ENCODE results near the gene PRKG2. TPM values are rescaled to one million over a fixed set of nuclear protein-coding genes. Genes with fewer than 3 reads are reported as not detected.

PRKG2 gene
- 60.0 TPM for polyA plus RNA-seq (2013)

- POLR2A ChIA-PET = interaction anchor here (0.5 kb wide), 1 partner anchor 464 kb away, joined by 3 read pairs; no protein-coding TSS in a partner anchor
- peak within 1 kb of the TSS; percentile 59 to 96 (median 88) for H3K4me3 ChIP-seq (ENCODE audit: control insufficient read depth in 1 of 7, extremely low read depth in 1 of 7, insufficient read depth in 4 of 7, low read depth in 2 of 7, low read length in 6 of 7)
- H3K9me3 ChIP-seq (ENCODE audit: control extremely low read depth in 1 of 5, control insufficient read depth in 4 of 5, insufficient read depth in 2 of 5, low read depth in 1 of 5, low read length in 4 of 5) = peaks cover 0 to 6% (median 2%) of the 10 kb centered on the region in 5 experiments
- H3K27ac ChIP-seq (ENCODE audit: insufficient read depth in 1 of 2, low read depth in 1 of 2, low read length in 2 of 2, poor library complexity in 1 of 2, severe bottlenecking in 2 of 2) = peak within 1 kb of the TSS; percentile 72 to 85
- H3K27me3 ChIP-seq (replicated peaks in 2 of 5; ENCODE audit: control insufficient read depth in 4 of 5, insufficient read depth in 5 of 5, low read length in 4 of 5) = peaks cover 0 to 10% (median 0%) of the 10 kb centered on the region in 5 experiments
- under 1% methylated on average over 44 of the region's 75 CpGs for WGBS (ENCODE audit: insufficient coverage)
- CTCF ChIA-PET = interaction anchor here (0.7 to 6.9 kb wide), 19 partner anchors 10 to 149 kb away, joined by 3 to 48 read pairs (median 6); no protein-coding TSS in a partner anchor
- no peaks in the 10 kb centered on the region for H3K36me3 ChIP-seq (ENCODE audit: control insufficient read depth in 4 of 4, insufficient read depth in 4 of 4, low read length in 3 of 4)
- DNase-seq = peak; percentile 83 to 92 (median 85)
- H3K4me1 ChIP-seq (ENCODE audit: control extremely low read depth in 1 of 4, control insufficient read depth in 4 of 4, insufficient read depth in 4 of 4, low read length in 3 of 4) = peaks cover 2 to 51% (median 14%) of the 10 kb centered on the region in 4 experiments
Measured at GRCh38 chr4:81214881-81215868, at the start of gene PRKG2. Gene PRKG2 (minus strand): TSS chr4:81215222. CDS start chr4:81205047, 10,175 bp downstream.

- Histone ChIP-seq H3K4me1 (ENCODE audit: control extremely low read depth in 1 of 4, control insufficient read depth in 4 of 4, insufficient read depth in 4 of 4, low read length in 3 of 4) (peaks cover 0 to 47% (median 22%) of the 10 kb centered on the region in 4 experiments), H3K27me3 (replicated peaks in 2 of 5; ENCODE audit: control insufficient read depth in 4 of 5, insufficient read depth in 5 of 5, low read length in 4 of 5) (no peaks in the 10 kb centered on the region), H3K9me3 (ENCODE audit: control extremely low read depth in 1 of 5, control insufficient read depth in 4 of 5, insufficient read depth in 2 of 5, low read depth in 1 of 5, low read length in 4 of 5) (peaks cover 0 to 2% (median 0%) of the 10 kb centered on the region in 5 experiments), H3K36me3 (ENCODE audit: control insufficient read depth in 4 of 4, insufficient read depth in 4 of 4, low read length in 3 of 4) (no peaks in the 10 kb centered on the region), H3K27ac (ENCODE audit: insufficient read depth in 1 of 2, low read depth in 1 of 2, low read length in 2 of 2, poor library complexity in 1 of 2, severe bottlenecking in 2 of 2) (peak overlapping the region; percentile 22 to 56), H3K4me3 (ENCODE audit: control insufficient read depth in 1 of 7, extremely low read depth in 1 of 7, insufficient read depth in 4 of 7, low read depth in 2 of 7, low read length in 6 of 7) (no peak overlapping the region)
- 38% methylated on average over 3 of the region's 10 CpGs for WGBS (ENCODE audit: insufficient coverage)
- peak; percentile 51 to 75 (median 54) for DNase-seq
- CTCF ChIA-PET = interaction anchor here (1.0 to 7.7 kb wide), 6 partner anchors 9 to 108 kb away, joined by 3 to 48 read pairs (median 4); partner anchors contain the start of gene PRKG2
- POLR2A ChIA-PET = no interaction called here
Measured at GRCh38 chr4:81260443-81261101, 45.5 kb upstream of the PRKG2 start.

GRCh38 chr4:81258841-81259550 lies 44.0 kb upstream of the PRKG2 start:
- DNase-seq = no peak
- no peaks in the 10 kb centered on the region for H3K36me3 ChIP-seq (ENCODE audit: control insufficient read depth in 4 of 4, insufficient read depth in 4 of 4, low read length in 3 of 4)
- POLR2A ChIA-PET = no interaction called here
- CTCF ChIA-PET = interaction anchor here (0.8 to 7.7 kb wide), 3 partner anchors 9 to 93 kb away, joined by 3 to 48 read pairs (median 4); partner anchors contain the start of gene PRKG2
- H3K27ac ChIP-seq (ENCODE audit: insufficient read depth in 1 of 2, low read depth in 1 of 2, low read length in 2 of 2, poor library complexity in 1 of 2, severe bottlenecking in 2 of 2) = peak overlapping the region; percentile 65 to 77
- H3K9me3 ChIP-seq (ENCODE audit: control extremely low read depth in 1 of 5, control insufficient read depth in 4 of 5, insufficient read depth in 2 of 5, low read depth in 1 of 5, low read length in 4 of 5) = peaks cover 0 to 2% (median 0%) of the 10 kb centered on the region in 5 experiments
- H3K4me3 ChIP-seq (ENCODE audit: control insufficient read depth in 1 of 7, extremely low read depth in 1 of 7, insufficient read depth in 4 of 7, low read depth in 2 of 7, low read length in 6 of 7) = peak overlapping the region in 1 of 7 experiments; percentile 20
- H3K4me1 ChIP-seq (ENCODE audit: control extremely low read depth in 1 of 4, control insufficient read depth in 4 of 4, insufficient read depth in 4 of 4, low read length in 3 of 4) = peaks cover 0 to 48% (median 22%) of the 10 kb centered on the region in 4 experiments
- no peaks in the 10 kb centered on the region for H3K27me3 ChIP-seq (replicated peaks in 2 of 5; ENCODE audit: control insufficient read depth in 4 of 5, insufficient read depth in 5 of 5, low read length in 4 of 5)

- Histone ChIP-seq H3K4me3 (ENCODE audit: control insufficient read depth in 1 of 7, extremely low read depth in 1 of 7, insufficient read depth in 4 of 7, low read depth in 2 of 7, low read length in 6 of 7) (no peak overlapping the region), H3K9me3 (ENCODE audit: control extremely low read depth in 1 of 5, control insufficient read depth in 4 of 5, insufficient read depth in 2 of 5, low read depth in 1 of 5, low read length in 4 of 5) (peaks cover 0 to 2% (median 0%) of the 10 kb centered on the region in 5 experiments), H3K36me3 (ENCODE audit: control insufficient read depth in 4 of 4, insufficient read depth in 4 of 4, low read length in 3 of 4) (no peaks in the 10 kb centered on the region), H3K4me1 (ENCODE audit: control extremely low read depth in 1 of 4, control insufficient read depth in 4 of 4, insufficient read depth in 4 of 4, low read length in 3 of 4) (peaks cover 0 to 48% (median 22%) of the 10 kb centered on the region in 4 experiments), H3K27me3 (replicated peaks in 2 of 5; ENCODE audit: control insufficient read depth in 4 of 5, insufficient read depth in 5 of 5, low read length in 4 of 5) (no peaks in the 10 kb centered on the region), H3K27ac (ENCODE audit: insufficient read depth in 1 of 2, low read depth in 1 of 2, low read length in 2 of 2, poor library complexity in 1 of 2, severe bottlenecking in 2 of 2) (peak overlapping the region; percentile 65 to 77)
- CTCF ChIA-PET = interaction anchor here (1.0 to 7.7 kb wide), 5 partner anchors 13 to 94 kb away, joined by 3 to 48 read pairs (median 4); partner anchors contain the start of gene PRKG2
- DNase-seq = peak; percentile 93 to 98 (median 96)
- POLR2A ChIA-PET = interaction anchor here (0.7 kb wide), 1 partner anchor 79 kb away, joined by 3 read pairs; no protein-coding TSS in a partner anchor
- WGBS (ENCODE audit: insufficient coverage) = no CpG with 5 or more reads among the region's 3 CpGs
Measured at GRCh38 chr4:81257816-81258215, 42.8 kb upstream of the PRKG2 start.

- H3K27ac ChIP-seq (ENCODE audit: insufficient read depth in 1 of 2, low read depth in 1 of 2, low read length in 2 of 2, poor library complexity in 1 of 2, severe bottlenecking in 2 of 2) = peak overlapping the region in 1 of 2 experiments; percentile 52
- no peak overlapping the region for H3K4me3 ChIP-seq (ENCODE audit: control insufficient read depth in 1 of 7, extremely low read depth in 1 of 7, insufficient read depth in 4 of 7, low read depth in 2 of 7, low read length in 6 of 7)
- no peaks in the 10 kb centered on the region for H3K27me3 ChIP-seq (replicated peaks in 2 of 5; ENCODE audit: control insufficient read depth in 4 of 5, insufficient read depth in 5 of 5, low read length in 4 of 5)
- H3K9me3 ChIP-seq (ENCODE audit: control extremely low read depth in 1 of 5, control insufficient read depth in 4 of 5, insufficient read depth in 2 of 5, low read depth in 1 of 5, low read length in 4 of 5) = peaks cover 0 to 5% (median 0%) of the 10 kb centered on the region in 5 experiments
- peaks cover 0 to 48% (median 22%) of the 10 kb centered on the region in 4 experiments for H3K4me1 ChIP-seq (ENCODE audit: control extremely low read depth in 1 of 4, control insufficient read depth in 4 of 4, insufficient read depth in 4 of 4, low read length in 3 of 4)
- CTCF ChIA-PET = interaction anchor here (1.0 to 7.7 kb wide), 7 partner anchors 12 to 95 kb away, joined by 3 to 48 read pairs (median 4); partner anchors contain the start of gene PRKG2
- no peaks in the 10 kb centered on the region for H3K36me3 ChIP-seq (ENCODE audit: control insufficient read depth in 4 of 4, insufficient read depth in 4 of 4, low read length in 3 of 4)
- 80% methylated on average over 1 of the region's 1 CpG for WGBS (ENCODE audit: insufficient coverage)
- no peak for DNase-seq
- POLR2A ChIA-PET = interaction anchor here (0.6 to 0.7 kb wide), 2 partner anchors 141 to 170 kb away, joined by 4 to 6 read pairs; no protein-coding TSS in a partner anchor
Measured at GRCh38 chr4:81257021-81257420, 42.0 kb upstream of the PRKG2 start.

All from common myeloid progenitor, CD34-positive (primary cell).